ENCODE results near the gene SPARCL1. TPM values are rescaled to one million over a fixed set of nuclear protein-coding genes. Genes with fewer than 3 reads are reported as not detected.
A peak's percentile ranks its signal among the peaks of the same experiment; 100 is the strongest.

The SPARCL1 gene
- total RNA-seq, 1 donor from 2014 or later, result 26.1 TPM

- Mint-ChIP-seq H3K27ac (ENCODE audit: unreplicated experiment) (no peak overlapping the region), H3K27me3 (ENCODE audit: low read depth) (no peaks in the 10 kb centered on the region), H3K9me3 (ENCODE audit: low read depth) (peaks cover 6% of the 10 kb centered on the region), H3K4me1 (ENCODE audit: low read depth) (no peaks in the 10 kb centered on the region), H3K36me3 (ENCODE audit: low read depth) (no peaks in the 10 kb centered on the region), H3K4me3 (ENCODE audit: unreplicated experiment) (no peak overlapping the region)
- DNase-seq (ENCODE audit: low spot score), result no peak
- no peak for TF ChIP-seq CTCF (IDR thresholded peaks at IDR 0.05)
Measured at GRCh38 chr4:87540146-87541058, 11.2 kb upstream of the SPARCL1 start.

DNA sequence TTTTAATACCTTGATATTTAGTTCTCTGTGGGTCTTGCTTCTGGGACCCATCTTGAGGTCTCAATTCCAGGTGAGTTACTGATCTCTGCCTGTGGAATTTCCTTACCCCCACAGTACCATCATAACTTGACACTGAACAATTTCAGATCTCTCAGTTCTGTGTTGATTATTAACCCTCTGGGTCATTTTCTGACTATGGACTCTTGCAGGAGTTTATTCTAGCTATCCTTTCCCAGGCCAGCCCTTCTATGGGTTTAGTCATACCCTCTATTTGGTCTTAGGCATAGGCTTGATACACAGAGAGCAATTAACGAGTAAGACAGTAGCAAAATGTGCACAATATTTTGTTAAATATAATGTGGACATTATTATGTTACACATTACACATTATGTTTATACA lies 3.7 kb upstream of the SPARCL1 start:
- TF ChIP-seq CTCF (IDR thresholded peaks at IDR 0.05), result no peak
- no peak for DNase-seq (ENCODE audit: low spot score)
- Mint-ChIP-seq H3K36me3 (ENCODE audit: low read depth) (no peaks in the 10 kb centered on the region), H3K27me3 (ENCODE audit: low read depth) (no peaks in the 10 kb centered on the region), H3K4me1 (ENCODE audit: low read depth) (peaks cover 27% of the 10 kb centered on the region), H3K4me3 (ENCODE audit: unreplicated experiment) (no peak overlapping the region), H3K9me3 (ENCODE audit: low read depth) (peaks cover 15% of the 10 kb centered on the region), H3K27ac (ENCODE audit: unreplicated experiment) (no peak overlapping the region)

DNA sequence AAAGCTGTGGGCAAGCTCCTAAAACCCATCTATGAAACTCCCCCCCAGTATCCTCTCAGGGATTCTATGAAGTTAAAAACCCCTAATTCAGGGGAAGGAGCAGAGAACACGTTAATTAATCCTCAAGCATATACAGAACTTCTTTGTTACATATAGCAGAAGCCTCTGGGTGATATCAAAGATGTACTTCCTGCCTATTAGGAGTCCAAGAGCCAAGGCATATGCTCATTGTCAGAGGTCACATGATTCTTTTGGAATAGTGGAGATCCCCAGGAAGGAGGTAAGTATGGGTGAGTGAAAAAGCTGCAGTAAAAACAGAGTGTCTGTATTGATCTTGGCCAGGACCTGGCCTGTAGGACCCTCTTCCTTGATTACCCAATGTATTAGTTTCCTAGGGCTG lies 2.9 kb upstream of the SPARCL1 start:
- H3K36me3 Mint-ChIP-seq (ENCODE audit: low read depth), result no peaks in the 10 kb centered on the region
- no peaks in the 10 kb centered on the region for H3K27me3 Mint-ChIP-seq (ENCODE audit: low read depth)
- H3K4me3 Mint-ChIP-seq (ENCODE audit: unreplicated experiment), result no peak overlapping the region
- DNase-seq (ENCODE audit: low spot score), result no peak
- no peak for TF ChIP-seq CTCF (IDR thresholded peaks at IDR 0.05)
- peaks cover 11% of the 10 kb centered on the region for H3K9me3 Mint-ChIP-seq (ENCODE audit: low read depth)
- peaks cover 35% of the 10 kb centered on the region for H3K4me1 Mint-ChIP-seq (ENCODE audit: low read depth)
- no peak overlapping the region for H3K27ac Mint-ChIP-seq (ENCODE audit: unreplicated experiment)

GRCh38 chr4:87531621-87532020 lies 2.4 kb upstream of the SPARCL1 start:
- no peak for TF ChIP-seq CTCF (IDR thresholded peaks at IDR 0.05)

GRCh38 chr4:87530868-87531267 lies 1.7 kb upstream of the SPARCL1 start:
- H3K4me3 Mint-ChIP-seq (ENCODE audit: unreplicated experiment), result no peak overlapping the region
- TF ChIP-seq CTCF (IDR thresholded peaks at IDR 0.05), result no peak
- H3K27ac Mint-ChIP-seq (ENCODE audit: unreplicated experiment), result peak overlapping the region; percentile 34
- peaks cover 8% of the 10 kb centered on the region for H3K9me3 Mint-ChIP-seq (ENCODE audit: low read depth)
- DNase-seq (ENCODE audit: low spot score), result no peak
- H3K36me3 Mint-ChIP-seq (ENCODE audit: low read depth), result no peaks in the 10 kb centered on the region
- peaks cover 47% of the 10 kb centered on the region for H3K4me1 Mint-ChIP-seq (ENCODE audit: low read depth)
- H3K27me3 Mint-ChIP-seq (ENCODE audit: low read depth), result no peaks in the 10 kb centered on the region

More at GRCh38 chr4:87531621-87532020, 2.4 kb upstream of the SPARCL1 start:
- DNase-seq (ENCODE audit: low spot score), result no peak
- no peak overlapping the region for H3K27ac Mint-ChIP-seq (ENCODE audit: unreplicated experiment)
- H3K4me1 Mint-ChIP-seq (ENCODE audit: low read depth), result peaks cover 40% of the 10 kb centered on the region
- no peaks in the 10 kb centered on the region for H3K27me3 Mint-ChIP-seq (ENCODE audit: low read depth)
- no peak overlapping the region for H3K4me3 Mint-ChIP-seq (ENCODE audit: unreplicated experiment)
- peaks cover 8% of the 10 kb centered on the region for H3K9me3 Mint-ChIP-seq (ENCODE audit: low read depth)
- no peaks in the 10 kb centered on the region for H3K36me3 Mint-ChIP-seq (ENCODE audit: low read depth)

Measured in chondrocyte (in vitro differentiated cells).